Brain microvascular endothelial cell (primary cell): ENCODE data around the gene SEC22C.
A peak's percentile ranks its signal among the peaks of the same experiment; 100 is the strongest.
"Not testable (repeated sequence)": the region's sequence is repeated elsewhere in the genome, so short reads cannot be mapped to it uniquely, and the experiment has no call there.

Experiments used
- DNase-seq: peaks from one replicate; pipeline ENCODE4 v3.0.0-alpha.2; 2020
- H3K27ac ChIP-seq: fragments of 250-450 bp; sonication (Bioruptor Pico); 2 replicates; pipeline ENCODE4 v1.5.1; 2020; ENCODE audit warnings: mild to moderate bottlenecking, moderate library complexity
- H3K27me3 ChIP-seq: fragments of 250-450 bp; sonication (Bioruptor Pico); replicated peaks from 2 replicates; pipeline ENCODE4 v1.5.1; 2020; ENCODE audit warnings: mild to moderate bottlenecking
- H3K36me3 ChIP-seq: fragments of 250-450 bp; sonication (Bioruptor Pico); replicated peaks from 2 replicates; pipeline ENCODE4 v1.5.1; 2020; ENCODE audit warnings: mild to moderate bottlenecking
- H3K4me3 ChIP-seq: 2 replicates; pipeline ENCODE4 v1.5.1; 2011; ENCODE audit warnings: low read depth, mild to moderate bottlenecking, control low read depth, low read length, moderate library complexity
- in situ Hi-C: cut with HindIII; loops from 2 replicates; pipeline ENCODE4 v1.10.0; 2017; ENCODE audit warnings: low sequenced_read_pairs, low pct_ligation_motif_present
- TF ChIP-seq, protein P1 (sequence below): IDR thresholded peaks from 2 replicates; pipeline ENCODE4 v1.5.1; 2011; ENCODE audit warnings: low read depth, mild to moderate bottlenecking, moderate library complexity, low read length, control low read depth, inconsistent platforms; ENCODE audit errors: missing control alignments

SEC22C gene

DNA sequence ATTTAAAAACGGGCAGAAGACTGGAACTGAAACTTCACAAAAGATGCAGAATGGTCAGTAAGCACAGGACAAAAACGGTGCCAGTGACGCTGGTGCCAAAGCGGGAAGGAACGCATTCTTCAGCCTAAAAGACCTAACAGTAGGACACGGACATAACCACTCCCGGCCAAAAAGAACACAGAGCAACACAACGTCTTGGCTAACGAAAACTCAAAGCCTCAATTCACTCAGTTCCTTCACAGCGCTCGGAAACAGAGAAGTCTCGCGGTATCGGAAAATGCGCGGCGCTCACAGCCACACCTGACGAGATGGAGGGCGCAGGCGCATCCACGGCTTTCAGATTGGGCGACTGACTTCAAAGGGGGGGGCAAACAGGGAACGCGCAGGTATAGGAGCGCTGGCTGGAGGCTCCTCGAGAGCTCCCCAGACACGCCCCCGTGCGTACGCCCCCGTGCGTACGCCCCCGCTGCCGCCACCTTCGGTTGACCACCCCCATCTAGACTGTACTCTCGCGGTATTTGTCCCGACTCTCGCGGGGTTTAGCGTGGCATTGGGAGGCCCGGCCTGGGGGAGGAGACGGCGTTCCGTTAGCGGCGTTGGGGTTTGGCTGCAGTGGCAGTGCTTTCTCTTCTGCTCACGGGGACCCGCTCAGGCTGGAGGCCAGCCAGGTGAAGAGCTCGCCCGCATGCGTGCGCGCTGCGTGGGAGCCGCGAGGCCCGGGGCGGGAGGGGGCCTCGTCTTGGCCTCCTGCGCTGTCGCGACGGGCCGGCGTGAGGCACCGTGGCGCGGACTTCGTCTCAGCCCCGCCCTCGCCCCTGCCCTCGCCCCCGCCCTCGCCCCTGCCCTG is 18.6 kb upstream of the SEC22C start, which contains the start of gene NKTR:
Gene NKTR, plus strand, starts transcription at position 576 of the 847 bp plus-strand sequence. CDS start 321 bp downstream, outside the sequence.
- H3K36me3 ChIP-seq: no peaks in the 10 kb centered on the region
- TF ChIP-seq, protein P1, sequence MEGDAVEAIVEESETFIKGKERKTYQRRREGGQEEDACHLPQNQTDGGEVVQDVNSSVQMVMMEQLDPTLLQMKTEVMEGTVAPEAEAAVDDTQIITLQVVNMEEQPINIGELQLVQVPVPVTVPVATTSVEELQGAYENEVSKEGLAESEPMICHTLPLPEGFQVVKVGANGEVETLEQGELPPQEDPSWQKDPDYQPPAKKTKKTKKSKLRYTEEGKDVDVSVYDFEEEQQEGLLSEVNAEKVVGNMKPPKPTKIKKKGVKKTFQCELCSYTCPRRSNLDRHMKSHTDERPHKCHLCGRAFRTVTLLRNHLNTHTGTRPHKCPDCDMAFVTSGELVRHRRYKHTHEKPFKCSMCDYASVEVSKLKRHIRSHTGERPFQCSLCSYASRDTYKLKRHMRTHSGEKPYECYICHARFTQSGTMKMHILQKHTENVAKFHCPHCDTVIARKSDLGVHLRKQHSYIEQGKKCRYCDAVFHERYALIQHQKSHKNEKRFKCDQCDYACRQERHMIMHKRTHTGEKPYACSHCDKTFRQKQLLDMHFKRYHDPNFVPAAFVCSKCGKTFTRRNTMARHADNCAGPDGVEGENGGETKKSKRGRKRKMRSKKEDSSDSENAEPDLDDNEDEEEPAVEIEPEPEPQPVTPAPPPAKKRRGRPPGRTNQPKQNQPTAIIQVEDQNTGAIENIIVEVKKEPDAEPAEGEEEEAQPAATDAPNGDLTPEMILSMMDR: no peak
- DNase-seq: peak; percentile 98
- peak within 1 kb of the TSS; percentile 88 for H3K4me3 ChIP-seq
- in situ Hi-C loops: no loop called here
- peak within 1 kb of the TSS; percentile 85 for H3K27ac ChIP-seq
- no peaks in the 10 kb centered on the region for H3K27me3 ChIP-seq

DNA sequence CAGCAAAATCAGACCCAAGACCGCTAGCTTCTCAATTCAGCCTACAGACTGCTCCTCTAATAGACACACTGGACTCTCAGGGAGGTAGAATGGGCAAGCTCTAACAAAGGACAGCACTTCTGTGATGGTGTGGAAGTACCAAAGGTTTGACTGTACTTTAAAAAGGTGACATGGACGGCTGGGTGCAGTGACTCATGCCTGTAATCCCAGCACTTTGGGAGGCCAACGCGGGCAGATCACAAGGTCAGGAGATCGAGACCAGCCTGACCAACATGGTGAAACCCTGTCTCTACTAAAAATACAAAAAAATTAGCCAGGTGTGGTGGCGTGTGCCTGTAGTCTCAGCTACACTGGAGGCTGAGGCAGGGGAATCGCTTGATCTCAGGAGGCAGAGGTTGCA is 15.3 kb upstream of the SEC22C start:
- in situ Hi-C loops, DNase-seq, H3K27me3 ChIP-seq, H3K36me3 ChIP-seq, H3K4me3 ChIP-seq, H3K27ac ChIP-seq: not testable (repeated sequence)

GRCh38 chr3:42595682-42596081 is 13.9 kb upstream of the SEC22C start:
- Histone ChIP-seq H3K27ac (no peak overlapping the region), H3K27me3 (no peaks in the 10 kb centered on the region), H3K4me3 (no peak overlapping the region), H3K36me3 (peaks cover 6% of the 10 kb centered on the region)
- DNase-seq: no peak
- TF ChIP-seq, protein P1: no peak
- in situ Hi-C loops: no loop called here

- TF ChIP-seq, protein P1: no peak
- no peak for DNase-seq
- no peaks in the 10 kb centered on the region for H3K27me3 ChIP-seq
- H3K27ac ChIP-seq: no peak overlapping the region
- in situ Hi-C loops: no loop called here
- peaks cover 6% of the 10 kb centered on the region for H3K36me3 ChIP-seq
- H3K4me3 ChIP-seq: no peak overlapping the region
Measured at GRCh38 chr3:42593635-42594034, 11.9 kb upstream of the SEC22C start.

- in situ Hi-C loops: no loop called here
- peak overlapping the region; percentile 78 for H3K4me3 ChIP-seq
Measured at GRCh38 chr3:42591811-42592210, 10.0 kb upstream of the SEC22C start.

More at GRCh38 chr3:42591811-42592210, 10.0 kb upstream of the SEC22C start:
- peaks cover 6% of the 10 kb centered on the region for H3K36me3 ChIP-seq
- no peaks in the 10 kb centered on the region for H3K27me3 ChIP-seq
- no peak for DNase-seq
- no peak overlapping the region for H3K27ac ChIP-seq
- TF ChIP-seq, protein P1: no peak
